Activated T-helper 17 cell treated with anti-CD3 and anti-CD28 coated beads, Interleukin-2, amount 50 U/mL, for 72 hours (primary cell): Measurements from ENCODE around the gene CBLN3. TPM values are rescaled to one million over a fixed set of nuclear protein-coding genes. Genes with fewer than 3 reads are reported as not detected.

Experiments
- ATAC-seq: fragments of 150-1000 bp; cut with Tn5 transposase; replicated peaks from 2 replicates; pipeline ENCODE4 v1.10.0; 2021; ENCODE audit warnings: mild to moderate bottlenecking, moderate library complexity
- H3K27ac Mint-ChIP-seq: one replicate; pipeline ENCODE4 v1.8.0; 2022; ENCODE audit warnings: mixed read lengths
- H3K27me3 Mint-ChIP-seq: one replicate; pipeline ENCODE4 v1.8.0; 2022; ENCODE audit warnings: mixed read lengths
- H3K36me3 Mint-ChIP-seq: one replicate; pipeline ENCODE4 v1.8.0; 2022; ENCODE audit warnings: low read depth, mild to moderate bottlenecking, mixed read lengths
- H3K4me1 Mint-ChIP-seq: one replicate; pipeline ENCODE4 v1.8.0; 2022; ENCODE audit warnings: mixed read lengths
- H3K4me3 Mint-ChIP-seq: one replicate; pipeline ENCODE4 v1.8.0; 2022; ENCODE audit warnings: mild to moderate bottlenecking, mixed read lengths
- H3K9me3 Mint-ChIP-seq: one replicate; pipeline ENCODE4 v1.8.0; 2022; ENCODE audit warnings: mixed read lengths
- total RNA-seq, 2 donors: library from RNA; stranded (reverse); gene quantifications; one replicate each; pipeline ENCODE4 v1.2.3, GENCODE V29; 2022

CBLN3 gene
- total RNA-seq, 2 donors from 2014 or later, result 11.1 to 14.6 TPM

DNA sequence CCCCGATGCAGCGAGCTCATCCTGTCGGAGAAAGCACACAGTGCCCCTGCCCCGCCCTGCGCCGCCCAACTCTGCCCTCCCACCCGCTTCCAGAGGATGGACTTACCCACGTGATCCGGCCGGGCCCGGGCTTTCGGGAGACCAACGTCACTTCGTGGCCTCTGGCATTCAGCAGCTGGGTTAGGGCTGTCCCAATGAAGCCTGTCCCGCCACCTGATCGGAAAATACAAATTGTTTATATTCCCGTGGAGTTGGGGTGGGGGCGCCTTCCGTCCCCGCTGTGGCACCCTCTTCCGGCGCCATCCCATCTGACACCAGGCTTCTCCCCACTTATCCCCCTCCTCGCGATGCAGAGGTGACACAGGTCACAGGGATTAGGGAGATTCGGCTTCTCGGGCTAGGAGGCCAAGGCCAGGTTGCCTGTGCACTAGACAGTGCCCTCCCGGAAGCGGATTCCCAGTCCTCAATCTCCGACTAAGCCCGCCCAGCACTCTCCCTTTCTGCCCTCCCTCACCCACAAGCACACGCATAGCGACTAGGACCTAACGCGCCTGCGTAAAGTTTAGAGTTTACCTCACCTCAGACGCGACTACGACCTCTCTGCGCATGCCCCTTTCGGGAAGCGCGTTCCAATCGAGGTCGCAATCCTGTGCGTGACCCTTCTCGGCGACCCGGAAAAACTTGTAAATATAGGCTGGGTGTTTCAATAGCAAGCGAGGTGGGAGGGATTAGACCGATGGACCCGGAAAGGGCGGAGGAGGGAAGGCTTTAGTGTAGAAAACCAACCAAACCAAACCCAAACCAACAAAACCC, 13.0 kb upstream of the CBLN3 start, which contains the start of gene SDR39U1:
Gene SDR39U1, minus strand, starts transcription at position 537 of the 813 bp plus-strand sequence. Its CDS starts 7 bp downstream, at position 530.
- H3K27me3 Mint-ChIP-seq, result no peaks in the 10 kb centered on the region
- peak; percentile 90 for ATAC-seq
- H3K4me3 Mint-ChIP-seq, result peak within 1 kb of the TSS; percentile 92
- peaks cover 36% of the 10 kb centered on the region for H3K4me1 Mint-ChIP-seq
- peak within 1 kb of the TSS; percentile 96 for H3K27ac Mint-ChIP-seq
- H3K36me3 Mint-ChIP-seq, result peaks cover 61% of the 10 kb centered on the region
- H3K9me3 Mint-ChIP-seq, result peaks cover 3% of the 10 kb centered on the region

DNA sequence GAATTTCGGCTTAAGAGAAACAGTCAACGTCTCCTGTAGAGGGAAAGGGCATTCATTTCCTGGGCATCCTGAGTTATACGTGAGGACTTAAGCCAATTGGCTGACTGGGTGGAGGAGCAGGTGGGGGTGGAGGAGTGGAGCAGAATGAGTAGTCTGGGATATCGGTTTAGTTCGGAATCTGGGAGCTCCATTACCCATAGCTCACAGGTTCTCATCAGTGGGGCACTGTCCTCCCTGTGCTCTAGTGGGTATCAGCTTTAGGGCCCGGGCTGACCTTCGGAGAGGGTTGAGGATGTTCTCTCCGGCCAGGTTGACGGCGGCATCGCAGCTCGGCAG, 12.4 kb upstream of the CBLN3 start:
- Mint-ChIP-seq H3K4me3 (peak overlapping the region; percentile 92), H3K27ac (peak overlapping the region; percentile 96), H3K4me1 (peaks cover 37% of the 10 kb centered on the region), H3K27me3 (no peaks in the 10 kb centered on the region), H3K9me3 (peaks cover 3% of the 10 kb centered on the region), H3K36me3 (peaks cover 66% of the 10 kb centered on the region)
- ATAC-seq, result peak; percentile 15

GRCh38 chr14:24441485-24441884, 12.0 kb upstream of the CBLN3 start:
- H3K4me3 Mint-ChIP-seq, result peak overlapping the region; percentile 92
- peaks cover 3% of the 10 kb centered on the region for H3K9me3 Mint-ChIP-seq
- H3K36me3 Mint-ChIP-seq, result peaks cover 70% of the 10 kb centered on the region
- H3K27me3 Mint-ChIP-seq, result no peaks in the 10 kb centered on the region
- peaks cover 41% of the 10 kb centered on the region for H3K4me1 Mint-ChIP-seq
- ATAC-seq, result no peak
- peak overlapping the region; percentile 96 for H3K27ac Mint-ChIP-seq

DNA sequence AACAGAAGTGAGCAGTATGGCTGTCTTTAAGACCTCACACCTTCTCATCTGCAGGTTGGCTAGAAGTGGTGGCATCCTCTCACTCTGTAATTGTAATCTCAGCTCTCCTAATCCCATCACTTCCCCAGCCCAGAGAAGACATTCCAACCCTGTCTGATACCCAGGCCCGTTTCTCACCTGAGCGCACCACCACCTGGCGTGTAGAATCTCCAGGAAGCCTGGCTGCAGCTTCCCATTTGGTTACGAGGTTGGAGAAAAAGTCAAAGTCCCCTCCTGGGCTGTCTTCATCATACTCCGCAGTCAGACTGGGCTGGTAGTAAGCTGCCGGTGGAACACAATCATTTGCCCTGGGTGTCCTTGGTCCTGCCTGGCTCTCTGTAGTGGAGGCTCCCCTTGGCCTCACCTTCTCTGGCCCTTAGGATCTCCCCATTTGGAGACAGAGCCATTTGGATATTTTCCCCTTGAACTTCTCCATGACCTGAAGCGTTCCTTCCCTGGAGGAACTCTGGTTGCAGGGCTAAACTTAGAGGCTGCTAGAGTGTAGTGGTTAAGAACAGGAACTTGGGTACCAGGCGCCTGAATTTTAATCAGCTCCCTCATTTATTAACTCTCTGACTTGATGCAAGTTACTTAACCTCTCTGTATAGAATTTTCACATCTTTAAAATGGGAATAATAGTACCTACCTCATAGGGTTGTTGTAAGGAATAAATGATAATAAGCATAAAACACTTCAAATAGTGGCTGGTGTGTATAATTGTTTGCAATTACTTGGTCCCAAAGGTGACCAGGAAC, 11.3 kb upstream of the CBLN3 start:
- H3K9me3 Mint-ChIP-seq, result peaks cover 3% of the 10 kb centered on the region

GRCh38 chr14:24439830-24440605, 10.6 kb upstream of the CBLN3 start:
- ATAC-seq, result no peak
- H3K36me3 Mint-ChIP-seq, result peaks cover 85% of the 10 kb centered on the region
- H3K9me3 Mint-ChIP-seq, result peaks cover 3% of the 10 kb centered on the region
- peak overlapping the region; percentile 27 for H3K4me3 Mint-ChIP-seq
- peaks cover 51% of the 10 kb centered on the region for H3K4me1 Mint-ChIP-seq
- H3K27me3 Mint-ChIP-seq, result no peaks in the 10 kb centered on the region
- peak overlapping the region; percentile 74 for H3K27ac Mint-ChIP-seq

More for the DNA sequence above, 11.3 kb upstream of the CBLN3 start:
- H3K36me3 Mint-ChIP-seq, result peaks cover 77% of the 10 kb centered on the region
- ATAC-seq, result no peak
- H3K4me1 Mint-ChIP-seq, result peaks cover 43% of the 10 kb centered on the region
- H3K4me3 Mint-ChIP-seq, result peak overlapping the region; percentile 92
- peak overlapping the region; percentile 96 for H3K27ac Mint-ChIP-seq
- H3K27me3 Mint-ChIP-seq, result no peaks in the 10 kb centered on the region

- peaks cover 51% of the 10 kb centered on the region for H3K4me1 Mint-ChIP-seq
- peaks cover 93% of the 10 kb centered on the region for H3K36me3 Mint-ChIP-seq
- ATAC-seq, result no peak
- H3K27ac Mint-ChIP-seq, result peak overlapping the region; percentile 74
- no peaks in the 10 kb centered on the region for H3K27me3 Mint-ChIP-seq
- H3K9me3 Mint-ChIP-seq, result peaks cover 3% of the 10 kb centered on the region
- H3K4me3 Mint-ChIP-seq, result peak overlapping the region; percentile 27
Observed at GRCh38 chr14:24439257-24439656, 9.8 kb upstream of the CBLN3 start.

DNA sequence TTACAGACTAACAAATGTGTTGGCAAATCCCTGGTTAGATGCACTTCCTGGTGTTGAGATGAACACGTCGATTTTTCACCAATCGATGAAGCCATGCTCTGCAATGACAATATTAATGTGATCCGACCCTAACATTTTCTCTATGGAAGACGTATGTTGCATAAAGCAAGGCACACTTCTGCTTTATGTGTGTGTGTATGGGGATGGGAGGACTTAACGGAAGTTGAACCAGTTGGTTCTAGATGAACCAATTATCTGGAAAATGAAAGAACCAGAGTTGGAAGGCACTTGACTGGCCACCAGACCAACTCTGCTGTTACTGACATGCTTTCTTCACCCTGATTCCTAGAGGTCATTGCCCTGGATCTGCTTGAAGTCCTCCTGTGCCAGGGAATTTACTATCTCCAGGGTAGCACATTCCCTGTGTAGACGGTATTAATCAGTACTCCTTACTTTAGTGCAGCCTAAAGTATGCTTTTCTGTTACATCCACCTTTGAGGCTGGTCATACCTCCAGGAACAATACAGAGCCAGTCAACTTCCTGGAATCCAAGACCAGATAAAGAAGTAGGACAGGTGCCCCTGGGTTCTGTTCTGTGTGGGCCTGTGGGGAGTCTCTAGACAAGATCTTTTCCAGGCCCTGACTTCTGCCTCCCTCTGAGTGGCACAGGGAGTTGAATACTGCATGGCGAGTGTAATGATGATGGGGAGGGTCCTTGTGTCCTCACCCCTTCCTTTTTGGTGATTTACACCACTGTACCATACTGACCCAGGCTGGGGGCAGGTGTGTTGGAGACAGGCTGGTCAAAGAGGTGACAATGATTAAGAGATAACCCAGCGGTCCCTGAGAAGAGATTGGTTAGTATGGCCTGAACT, 9.0 kb upstream of the CBLN3 start:
- Mint-ChIP-seq H3K27me3 (no peaks in the 10 kb centered on the region), H3K4me3 (peak overlapping the region; percentile 27), H3K36me3 (peaks cover 100% of the 10 kb centered on the region), H3K27ac (peak overlapping the region; percentile 74), H3K4me1 (peaks cover 49% of the 10 kb centered on the region), H3K9me3 (peaks cover 2% of the 10 kb centered on the region)
- ATAC-seq, result no peak

DNA sequence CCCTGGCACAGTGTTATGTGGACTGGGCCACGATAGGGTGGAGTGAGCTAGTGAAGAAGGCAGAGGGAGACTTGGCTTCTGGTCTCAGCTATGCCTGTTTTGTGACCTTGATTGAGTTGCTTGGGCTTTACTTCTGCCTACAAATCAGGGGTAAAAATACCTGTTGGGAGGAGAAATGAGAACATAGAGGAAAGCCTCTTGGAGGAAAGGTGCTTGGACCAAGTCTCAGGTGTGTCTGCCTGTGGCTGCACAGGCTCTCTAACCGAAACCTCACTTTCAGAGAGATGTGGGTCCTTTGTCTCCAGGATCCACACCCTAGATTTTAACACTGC, 8.2 kb upstream of the CBLN3 start:
- Mint-ChIP-seq H3K27me3 (no peaks in the 10 kb centered on the region), H3K36me3 (peaks cover 100% of the 10 kb centered on the region), H3K27ac (peak overlapping the region; percentile 68), H3K4me1 (peaks cover 44% of the 10 kb centered on the region), H3K4me3 (peak overlapping the region; percentile 27), H3K9me3 (no peaks in the 10 kb centered on the region)
- no peak for ATAC-seq

GRCh38 chr14:24437020-24437735, 7.7 kb upstream of the CBLN3 start:
- H3K27ac Mint-ChIP-seq, result peak overlapping the region; percentile 68
- H3K4me1 Mint-ChIP-seq, result peaks cover 44% of the 10 kb centered on the region
- no peak for ATAC-seq
- no peak overlapping the region for H3K4me3 Mint-ChIP-seq
- no peaks in the 10 kb centered on the region for H3K27me3 Mint-ChIP-seq
- H3K36me3 Mint-ChIP-seq, result peaks cover 99% of the 10 kb centered on the region
- H3K9me3 Mint-ChIP-seq, result no peaks in the 10 kb centered on the region

GRCh38 chr14:24436355-24437019, 7.0 kb upstream of the CBLN3 start:
- H3K27me3 Mint-ChIP-seq, result no peaks in the 10 kb centered on the region
- no peak overlapping the region for H3K4me3 Mint-ChIP-seq
- peak; percentile 44 for ATAC-seq
- H3K27ac Mint-ChIP-seq, result no peak overlapping the region
- H3K4me1 Mint-ChIP-seq, result peaks cover 45% of the 10 kb centered on the region
- no peaks in the 10 kb centered on the region for H3K9me3 Mint-ChIP-seq
- H3K36me3 Mint-ChIP-seq, result peaks cover 99% of the 10 kb centered on the region

DNA sequence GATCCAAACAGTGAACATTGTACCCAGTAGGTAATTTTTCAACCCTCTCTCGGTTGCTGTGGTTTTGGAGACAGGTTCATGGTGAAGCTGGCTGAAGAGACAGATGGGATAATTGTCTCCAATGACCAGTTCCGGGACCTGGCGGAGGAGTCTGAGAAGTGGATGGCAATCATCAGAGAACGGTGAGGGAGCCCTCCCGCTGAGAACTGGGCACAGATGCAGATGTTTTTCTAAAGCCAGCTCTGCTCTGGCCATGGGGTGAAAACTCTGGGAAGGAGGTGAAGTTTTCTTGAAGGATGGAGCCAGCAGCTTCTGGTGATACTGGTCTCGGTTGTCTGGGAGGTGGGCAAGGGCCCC, 6.5 kb upstream of the CBLN3 start:
- H3K4me3 Mint-ChIP-seq, result no peak overlapping the region

GRCh38 chr14:24435192-24435810, 5.8 kb upstream of the CBLN3 start:
- Mint-ChIP-seq H3K9me3 (no peaks in the 10 kb centered on the region), H3K4me1 (peaks cover 39% of the 10 kb centered on the region), H3K36me3 (peaks cover 99% of the 10 kb centered on the region), H3K27ac (peak overlapping the region; percentile 12), H3K27me3 (no peaks in the 10 kb centered on the region), H3K4me3 (no peak overlapping the region)
- ATAC-seq, result no peak

More for the DNA sequence above, 6.5 kb upstream of the CBLN3 start:
- Mint-ChIP-seq H3K27me3 (no peaks in the 10 kb centered on the region), H3K9me3 (no peaks in the 10 kb centered on the region), H3K36me3 (peaks cover 99% of the 10 kb centered on the region), H3K4me1 (peaks cover 45% of the 10 kb centered on the region), H3K27ac (no peak overlapping the region)
- ATAC-seq, result no peak
